Fibroblast of lung (primary cell): Measurements from ENCODE around the gene ATP6V0D1.

Source experiments
- CTCF ChIP-seq, 2 donors: IDR thresholded peaks in 1 of 2; conservative IDR thresholded peaks in 1 of 2; 1 replicate in 1 of 2; 2 replicates in 1 of 2; pipeline ENCODE4 v1.5.1; 2011 to 2012; ENCODE audit warnings: low read length in 2 of 2, control low read depth in 1 of 2, inconsistent platforms in 1 of 2, low read depth in 1 of 2, mild to moderate bottlenecking in 1 of 2
- EZH2 ChIP-seq: IDR thresholded peaks from 2 replicates; pipeline ENCODE4 v1.5.1; 2012; ENCODE audit warnings: low read length, control low read depth, mild to moderate bottlenecking; ENCODE audit errors: missing control alignments

GRCh38 chr16:67489401-67490083 lies 8.6 kb upstream of the ATP6V0D1 start:
- TF ChIP-seq CTCF (conservative IDR thresholded peaks at IDR 0.05 in 1 of 2, IDR thresholded peaks at IDR 0.05 in 1 of 2; ENCODE audit: low read depth in 1 of 2, low read length in 2 of 2) (no peak), EZH2 (no peak)
